Fibroblast of skin of left biceps (primary cell): ENCODE measurements around the gene CNTNAP2.

Experiments
- DNase-seq, 2 experiments: peaks; one replicate each; pipeline ENCODE4 v3.0.0-alpha.2; 2013; ENCODE audit warnings: low read depth in 2 of 2

Gene CNTNAP2

GRCh38 chr7:146290746-146291145 lies 174.1 kb downstream of the CNTNAP2 start:
- DNase-seq, result no peak

GRCh38 chr7:146291900-146292299 lies 175.3 kb downstream of the CNTNAP2 start:
- no peak for DNase-seq

- no peak for DNase-seq
Measured at GRCh38 chr7:146296028-146296427, 179.4 kb downstream of the CNTNAP2 start.

GRCh38 chr7:146314962-146315361 lies 198.4 kb downstream of the CNTNAP2 start:
- DNase-seq, result no peak

- DNase-seq, result no peak
Measured at GRCh38 chr7:146319629-146320028, 203.0 kb downstream of the CNTNAP2 start.

- DNase-seq, result no peak
Measured at GRCh38 chr7:146321301-146321700, 204.7 kb downstream of the CNTNAP2 start.

- no peak for DNase-seq
Measured at GRCh38 chr7:146331369-146331768, 214.8 kb downstream of the CNTNAP2 start.

GRCh38 chr7:146345251-146345650 lies 228.7 kb downstream of the CNTNAP2 start:
- no peak for DNase-seq

GRCh38 chr7:146346096-146346495 lies 229.5 kb downstream of the CNTNAP2 start:
- DNase-seq, result no peak

- no peak for DNase-seq
Measured at GRCh38 chr7:146355216-146355615, 238.6 kb downstream of the CNTNAP2 start.

- peak in 1 of 2 experiments; percentile 15 for DNase-seq
Measured at GRCh38 chr7:146359176-146359575, 242.6 kb downstream of the CNTNAP2 start.

- DNase-seq, result peak; percentile 40 to 41
Measured at GRCh38 chr7:146366938-146367337, 250.3 kb downstream of the CNTNAP2 start.

- DNase-seq, result no peak
Measured at GRCh38 chr7:146370171-146370570, 253.6 kb downstream of the CNTNAP2 start.

GRCh38 chr7:146375170-146375569 lies 258.6 kb downstream of the CNTNAP2 start:
- no peak for DNase-seq

- DNase-seq, result no peak
Measured at GRCh38 chr7:146378196-146378595, 261.6 kb downstream of the CNTNAP2 start.

GRCh38 chr7:146387140-146387539 lies 270.5 kb downstream of the CNTNAP2 start:
- no peak for DNase-seq

GRCh38 chr7:146388928-146389327 lies 272.3 kb downstream of the CNTNAP2 start:
- DNase-seq, result no peak

GRCh38 chr7:146393346-146393745 lies 276.7 kb downstream of the CNTNAP2 start:
- no peak for DNase-seq

- no peak for DNase-seq
Measured at GRCh38 chr7:146397141-146397540, 280.5 kb downstream of the CNTNAP2 start.

- DNase-seq, result no peak
Measured at GRCh38 chr7:146401939-146402338, 285.3 kb downstream of the CNTNAP2 start.

- DNase-seq, result no peak
Measured at GRCh38 chr7:146405737-146406136, 289.1 kb downstream of the CNTNAP2 start.

- no peak for DNase-seq
Measured at GRCh38 chr7:146411975-146412374, 295.4 kb downstream of the CNTNAP2 start.

- DNase-seq, result peak in 1 of 2 experiments; percentile 30
Measured at GRCh38 chr7:146412781-146413180, 296.2 kb downstream of the CNTNAP2 start.

GRCh38 chr7:146414373-146414772 lies 297.8 kb downstream of the CNTNAP2 start:
- no peak for DNase-seq

GRCh38 chr7:146414937-146415336 lies 298.3 kb downstream of the CNTNAP2 start:
- no peak for DNase-seq
